Parietal lobe (tissue), 2 donors: ENCODE results near the gene HDX. TPM values are rescaled to one million over a fixed set of nuclear protein-coding genes. Genes with fewer than 3 reads are reported as not detected.

Source experiments
- small RNA-seq: library from RNA; depleted of rRNA; stranded (forward); fragments of <200 nt; gene quantifications from one replicate; pipeline ENCODE3, GENCODE V24; 2014; ENCODE audit warnings: low replicate concordance
- total RNA-seq: library from RNA; depleted of rRNA; stranded (reverse); fragments of >200 nt; gene quantifications from one replicate; pipeline ENCODE4 v1.2.3, GENCODE V29; 2014

Gene HDX, protein sequence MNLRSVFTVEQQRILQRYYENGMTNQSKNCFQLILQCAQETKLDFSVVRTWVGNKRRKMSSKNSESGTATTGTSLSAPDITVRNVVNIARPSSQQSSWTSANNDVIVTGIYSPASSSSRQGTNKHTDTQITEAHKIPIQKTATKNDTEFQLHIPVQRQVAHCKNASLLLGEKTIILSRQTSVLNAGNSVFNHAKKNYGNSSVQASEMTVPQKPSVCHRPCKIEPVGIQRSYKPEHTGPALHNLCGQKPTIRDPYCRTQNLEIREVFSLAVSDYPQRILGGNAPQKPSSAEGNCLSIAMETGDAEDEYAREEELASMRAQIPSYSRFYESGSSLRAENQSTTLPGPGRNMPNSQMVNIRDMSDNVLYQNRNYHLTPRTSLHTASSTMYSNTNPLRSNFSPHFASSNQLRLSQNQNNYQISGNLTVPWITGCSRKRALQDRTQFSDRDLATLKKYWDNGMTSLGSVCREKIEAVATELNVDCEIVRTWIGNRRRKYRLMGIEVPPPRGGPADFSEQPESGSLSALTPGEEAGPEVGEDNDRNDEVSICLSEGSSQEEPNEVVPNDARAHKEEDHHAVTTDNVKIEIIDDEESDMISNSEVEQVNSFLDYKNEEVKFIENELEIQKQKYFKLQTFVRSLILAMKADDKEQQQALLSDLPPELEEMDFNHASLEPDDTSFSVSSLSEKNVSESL
- total RNA-seq, result 28.5 TPM

DNA sequence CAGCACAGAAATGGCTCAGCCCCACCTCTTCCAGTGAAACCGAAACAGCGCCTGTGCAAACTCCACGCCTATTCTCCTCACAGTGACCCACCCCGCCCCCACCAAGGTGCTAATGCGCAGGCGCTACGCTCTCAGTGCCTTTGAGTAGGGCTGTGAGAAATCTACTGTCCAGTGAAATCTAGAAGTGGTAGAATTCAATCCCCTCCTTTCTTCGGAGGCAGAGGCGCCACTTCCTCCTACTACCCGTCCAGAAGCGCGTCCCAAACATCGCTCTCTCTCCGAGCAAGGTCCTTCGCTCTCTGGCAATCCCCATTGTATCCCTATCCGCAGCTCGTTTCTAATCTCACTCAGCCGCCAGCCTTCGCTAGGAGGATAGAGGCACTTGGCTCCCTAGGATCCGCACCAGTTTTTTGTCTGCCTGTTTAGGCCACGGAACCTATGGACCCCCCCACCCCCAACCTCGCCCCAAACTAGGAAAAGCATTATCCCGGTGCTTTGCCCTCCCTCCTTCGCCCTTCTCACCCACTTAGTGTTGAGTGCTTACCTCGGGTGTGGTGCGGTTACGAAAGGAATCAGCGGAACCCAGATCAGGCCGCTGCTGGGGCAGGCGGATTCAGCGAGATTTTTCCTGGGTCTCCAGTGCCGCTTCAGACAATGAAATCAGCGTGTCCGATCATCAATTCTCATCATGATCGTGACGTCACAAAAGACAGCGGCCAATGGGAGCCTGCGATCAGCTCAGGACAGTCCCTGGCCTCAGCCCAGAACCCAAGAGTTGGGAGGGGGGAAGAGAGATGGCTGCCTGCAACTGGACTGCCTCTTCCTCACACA lies at the start of gene HDX:
Gene HDX, minus strand, starts transcription at position 656 of the 831 bp plus-strand sequence. CDS start 27,056 bp downstream, outside the sequence.

Small RNA genes within 50 kb of the gene (small RNA-seq; reads per million reads assigned to genes)
- not detected for gene AL450471.1
